Endothelial cell of umbilical vein (primary cell): Measurements from ENCODE around the gene TM4SF4.

Source experiments
- EZH2 ChIP-seq: IDR thresholded peaks from 2 replicates; pipeline ENCODE4 v1.6.1; 2012; ENCODE audit warnings: borderline replicate concordance, low read depth, mild to moderate bottlenecking, moderate library complexity, low read length, inconsistent platforms; ENCODE audit not compliant: severe bottlenecking
- POLR2A ChIP-seq: IDR thresholded peaks from 2 replicates; pipeline ENCODE4 v1.6.1; 2012; ENCODE audit warnings: low read depth, mild to moderate bottlenecking, control low read depth, low read length
- POLR2AphosphoS5 ChIP-seq: IDR thresholded peaks from 2 replicates; pipeline ENCODE4 v1.6.1; 2012; ENCODE audit warnings: low read depth, mild to moderate bottlenecking, control low read depth, low read length, moderate library complexity; ENCODE audit not compliant: insufficient read depth
- TF ChIP-seq, protein P1 (sequence below), 2 donors: IDR thresholded peaks; 1 replicate in 1 of 2; 2 replicates in 1 of 2; pipeline ENCODE4 v1.5.1; 2011; ENCODE audit warnings: low read length in 2 of 2, mild to moderate bottlenecking in 2 of 2, moderate library complexity in 2 of 2, control low read depth in 1 of 2, inconsistent platforms in 1 of 2, low read depth in 1 of 2; ENCODE audit not compliant: insufficient read depth in 1 of 2; ENCODE audit errors: extremely low read depth in 1 of 2

DNA sequence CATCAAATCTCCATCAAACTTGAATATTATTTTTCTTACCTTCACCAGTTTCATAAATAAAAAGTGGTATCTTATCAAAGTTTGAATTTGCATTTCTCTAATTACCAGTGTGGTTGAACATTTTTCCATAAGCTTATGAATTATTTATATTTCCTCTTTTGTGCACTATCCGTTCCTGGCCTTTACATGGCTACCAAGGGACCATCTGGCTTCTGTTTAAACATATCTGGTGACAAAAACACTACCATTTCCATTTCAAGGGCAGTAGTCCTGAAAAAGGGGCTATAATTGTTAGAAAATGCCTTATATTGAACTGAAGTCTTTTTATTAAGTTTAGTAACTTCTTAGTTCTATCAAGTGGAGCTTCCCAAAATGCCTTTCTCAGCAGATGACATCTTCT, 44.3 kb upstream of the TM4SF4 start:
- no peak for TF ChIP-seq EZH2
- TF ChIP-seq, protein P1, sequence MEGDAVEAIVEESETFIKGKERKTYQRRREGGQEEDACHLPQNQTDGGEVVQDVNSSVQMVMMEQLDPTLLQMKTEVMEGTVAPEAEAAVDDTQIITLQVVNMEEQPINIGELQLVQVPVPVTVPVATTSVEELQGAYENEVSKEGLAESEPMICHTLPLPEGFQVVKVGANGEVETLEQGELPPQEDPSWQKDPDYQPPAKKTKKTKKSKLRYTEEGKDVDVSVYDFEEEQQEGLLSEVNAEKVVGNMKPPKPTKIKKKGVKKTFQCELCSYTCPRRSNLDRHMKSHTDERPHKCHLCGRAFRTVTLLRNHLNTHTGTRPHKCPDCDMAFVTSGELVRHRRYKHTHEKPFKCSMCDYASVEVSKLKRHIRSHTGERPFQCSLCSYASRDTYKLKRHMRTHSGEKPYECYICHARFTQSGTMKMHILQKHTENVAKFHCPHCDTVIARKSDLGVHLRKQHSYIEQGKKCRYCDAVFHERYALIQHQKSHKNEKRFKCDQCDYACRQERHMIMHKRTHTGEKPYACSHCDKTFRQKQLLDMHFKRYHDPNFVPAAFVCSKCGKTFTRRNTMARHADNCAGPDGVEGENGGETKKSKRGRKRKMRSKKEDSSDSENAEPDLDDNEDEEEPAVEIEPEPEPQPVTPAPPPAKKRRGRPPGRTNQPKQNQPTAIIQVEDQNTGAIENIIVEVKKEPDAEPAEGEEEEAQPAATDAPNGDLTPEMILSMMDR (IDR thresholded peaks at IDR 0.05; ENCODE audit: extremely low read depth in 1 of 2, insufficient read depth in 1 of 2, low read depth in 1 of 2, low read length in 2 of 2) = no peak
- TF ChIP-seq POLR2A = no peak
- TF ChIP-seq POLR2AphosphoS5 = no peak
